Measurements from ENCODE around the gene NPAS1. TPM values are rescaled to one million over a fixed set of nuclear protein-coding genes. Genes with fewer than 3 reads are reported as not detected.
"Not testable (repeated sequence)": the region's sequence is repeated elsewhere in the genome, so short reads cannot be mapped to it uniquely, and the experiment has no call there.

Gene NPAS1
- total RNA-seq, 1 donor from 2014 or later, result not detected

GRCh38 chr19:47075179-47075810 lies 55.7 kb downstream of the NPAS1 start:
- no peak overlapping the region for H3K27ac ChIP-seq (replicated peaks)
- no peak for TF ChIP-seq CTCF (IDR thresholded peaks at IDR 0.05; ENCODE audit: borderline replicate concordance)
- no peak for DNase-seq
- H3K4me3 ChIP-seq, result no peak overlapping the region
- H3K9me3 ChIP-seq (replicated peaks), result no peaks in the 10 kb centered on the region
- H3K4me1 ChIP-seq, result peaks cover 13% of the 10 kb centered on the region
- no peaks in the 10 kb centered on the region for H3K27me3 ChIP-seq (ENCODE audit: low read depth)
- peaks cover 87% of the 10 kb centered on the region for H3K36me3 ChIP-seq
- intact Hi-C loops (cut with micrococcal nuclease), result loop anchor here (5.0 kb wide), 1 partner anchor 47 kb away; no protein-coding TSS in a partner anchor

- Histone ChIP-seq H3K9me3 (replicated peaks) (no peaks in the 10 kb centered on the region), H3K36me3 (peaks cover 87% of the 10 kb centered on the region), H3K4me1 (peaks cover 13% of the 10 kb centered on the region), H3K27me3 (ENCODE audit: low read depth) (no peaks in the 10 kb centered on the region), H3K4me3 (no peak overlapping the region), H3K27ac (replicated peaks) (no peak overlapping the region)
- no peak for DNase-seq
- intact Hi-C loops (cut with micrococcal nuclease), result loop anchor here (5.0 kb wide), 1 partner anchor 46 kb away; no protein-coding TSS in a partner anchor
- TF ChIP-seq CTCF (IDR thresholded peaks at IDR 0.05; ENCODE audit: borderline replicate concordance), result no peak
Measured at GRCh38 chr19:47075941-47076340, 56.3 kb downstream of the NPAS1 start.

DNA sequence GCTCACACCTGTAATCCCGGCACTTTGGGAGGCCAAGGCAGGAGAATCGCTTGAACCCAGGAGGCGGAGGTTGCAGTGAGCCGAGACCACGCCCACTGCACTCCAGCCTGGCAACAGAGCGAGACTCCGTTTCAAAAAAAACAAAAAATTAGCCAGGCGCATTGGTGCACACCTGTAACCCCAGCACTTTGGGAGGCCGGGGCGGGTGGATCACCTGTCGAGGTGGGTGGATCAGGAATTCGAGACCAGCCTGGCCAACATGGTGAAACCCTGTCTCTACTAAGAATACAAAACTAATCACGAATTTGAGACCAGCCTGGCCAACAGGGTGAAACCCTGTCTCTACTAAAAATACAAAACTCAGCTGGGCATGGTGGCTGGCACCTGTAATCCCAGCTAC lies 58.7 kb downstream of the NPAS1 start:
- DNase-seq; H3K27me3 ChIP-seq (ENCODE audit: low read depth); H3K4me3 ChIP-seq; H3K27ac ChIP-seq (replicated peaks); H3K9me3 ChIP-seq (replicated peaks): not testable (repeated sequence)
- intact Hi-C loops (cut with micrococcal nuclease), result loop anchor here (5.0 kb wide), 1 partner anchor 44 kb away; no protein-coding TSS in a partner anchor
- H3K4me1 ChIP-seq, result peaks cover 13% of the 10 kb centered on the region
- peaks cover 87% of the 10 kb centered on the region for H3K36me3 ChIP-seq

- H3K4me1 ChIP-seq, result peaks cover 9% of the 10 kb centered on the region
- no peak for TF ChIP-seq CTCF (IDR thresholded peaks at IDR 0.05; ENCODE audit: borderline replicate concordance)
- intact Hi-C loops (cut with micrococcal nuclease), result no loop called here
- no peak overlapping the region for H3K27ac ChIP-seq (replicated peaks)
- no peaks in the 10 kb centered on the region for H3K27me3 ChIP-seq (ENCODE audit: low read depth)
- H3K4me3 ChIP-seq, result no peak overlapping the region
- peaks cover 97% of the 10 kb centered on the region for H3K36me3 ChIP-seq
- DNase-seq, result no peak
- H3K9me3 ChIP-seq (replicated peaks), result no peaks in the 10 kb centered on the region
Measured at GRCh38 chr19:47081095-47081494, 61.5 kb downstream of the NPAS1 start.

- Histone ChIP-seq H3K4me3 (no peak overlapping the region), H3K27me3 (ENCODE audit: low read depth) (no peaks in the 10 kb centered on the region), H3K27ac (replicated peaks) (no peak overlapping the region), H3K9me3 (replicated peaks) (no peaks in the 10 kb centered on the region), H3K36me3 (peaks cover 97% of the 10 kb centered on the region), H3K4me1 (peaks cover 6% of the 10 kb centered on the region)
- TF ChIP-seq CTCF (IDR thresholded peaks at IDR 0.05; ENCODE audit: borderline replicate concordance), result no peak
- DNase-seq, result no peak
- intact Hi-C loops (cut with micrococcal nuclease), result no loop called here
Measured at GRCh38 chr19:47082493-47082892, 62.9 kb downstream of the NPAS1 start.

DNA sequence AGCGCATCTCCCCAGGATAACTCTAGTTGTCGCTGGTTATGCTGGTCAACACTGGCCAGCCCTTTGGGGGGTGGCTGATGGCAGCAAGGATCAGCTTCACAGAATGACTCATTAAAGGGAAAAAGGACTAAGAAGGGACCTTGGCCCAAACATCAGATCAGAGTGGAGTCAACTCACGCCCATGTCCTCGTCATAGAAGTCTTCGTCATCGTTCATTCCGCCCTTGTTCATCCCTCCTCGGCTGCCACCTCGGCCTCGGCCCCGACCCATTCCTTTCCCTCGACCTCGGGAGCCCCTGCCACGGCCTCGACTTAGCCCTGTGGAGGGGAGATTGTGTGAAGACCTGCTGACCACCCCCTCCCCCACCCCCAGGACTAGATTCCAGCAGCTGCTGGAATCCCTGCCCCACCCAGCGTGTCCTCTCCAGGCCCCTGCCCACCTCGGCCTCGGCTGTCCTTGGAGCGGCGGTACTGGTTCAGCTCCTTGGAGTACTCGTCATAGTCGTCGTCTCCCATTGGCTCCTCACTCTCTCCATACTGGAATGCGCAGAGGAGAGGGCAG lies 65.3 kb downstream of the NPAS1 start:
- Histone ChIP-seq H3K4me1 (peaks cover under 1% of the 10 kb centered on the region), H3K36me3 (peaks cover 100% of the 10 kb centered on the region), H3K27ac (replicated peaks) (no peak overlapping the region), H3K4me3 (no peak overlapping the region), H3K9me3 (replicated peaks) (no peaks in the 10 kb centered on the region), H3K27me3 (ENCODE audit: low read depth) (no peaks in the 10 kb centered on the region)
- no peak for DNase-seq
- TF ChIP-seq CTCF (IDR thresholded peaks at IDR 0.05; ENCODE audit: borderline replicate concordance), result no peak
- intact Hi-C loops (cut with micrococcal nuclease), result no loop called here

Data from left ventricle myocardium inferior (tissue), 1 donor.